ENCODE measurements around the gene MATCAP1.
A peak's percentile ranks its signal among the peaks of the same experiment; 100 is the strongest.

- TF ChIP-seq POLR2A (IDR thresholded peaks at IDR 0.05): no peak
- TF ChIP-seq CTCF (IDR thresholded peaks at IDR 0.05): peak; percentile 63 to 99 (median 90)
- TF ChIP-seq POLR2AphosphoS5 (IDR thresholded peaks at IDR 0.05): peak in 2 of 3 donors; percentile 13 to 30
Observed at GRCh38 chr16:67155295-67156142, 28.2 kb downstream of the MATCAP1 start.
